ENCODE results near the gene TJAP1. TPM values are rescaled to one million over a fixed set of nuclear protein-coding genes. Genes with fewer than 3 reads are reported as not detected.

The TJAP1 gene
- total RNA-seq, 1 donor from 2014 or later = 30.9 TPM

DNA sequence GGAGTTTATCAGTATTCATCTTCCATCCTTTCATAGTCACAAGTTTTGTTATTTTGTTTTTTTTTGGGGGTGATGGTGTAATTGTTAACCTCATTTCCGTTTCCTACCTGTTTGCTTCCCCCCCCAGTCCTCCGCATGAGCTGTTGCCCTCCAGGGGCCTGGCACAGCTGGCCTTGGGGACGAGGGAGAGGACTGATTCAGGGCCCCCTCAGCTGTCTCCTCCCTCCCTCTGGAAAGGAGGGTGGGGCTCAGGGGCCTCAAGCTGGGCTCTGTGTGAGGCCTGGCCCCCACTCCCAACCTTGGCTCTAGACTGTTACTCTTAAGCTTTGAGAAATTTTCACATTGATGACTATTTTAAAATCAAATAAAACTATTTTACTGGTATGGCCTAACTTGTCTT lies 28.8 kb downstream of the TJAP1 start:
- no peak overlapping the region for H3K27ac Mint-ChIP-seq (ENCODE audit: unreplicated experiment)
- H3K9me3 Mint-ChIP-seq (ENCODE audit: unreplicated experiment) = peaks cover 8% of the 10 kb centered on the region
- peaks cover 17% of the 10 kb centered on the region for H3K27me3 Mint-ChIP-seq (ENCODE audit: unreplicated experiment)
- H3K36me3 Mint-ChIP-seq (ENCODE audit: unreplicated experiment) = no peaks in the 10 kb centered on the region
- TF ChIP-seq CTCF (IDR thresholded peaks at IDR 0.05; ENCODE audit: partially characterized antibody, unreplicated experiment) = no peak
- H3K4me3 Mint-ChIP-seq (ENCODE audit: unreplicated experiment) = no peak overlapping the region
- peaks cover 9% of the 10 kb centered on the region for H3K4me1 Mint-ChIP-seq (ENCODE audit: low read depth, unreplicated experiment)
- no peak for DNase-seq

GRCh38 chr6:43506667-43507471 lies 29.5 kb downstream of the TJAP1 start:
- H3K4me1 Mint-ChIP-seq (ENCODE audit: low read depth, unreplicated experiment) = peaks cover 9% of the 10 kb centered on the region
- peak; percentile 83 for DNase-seq
- no peak overlapping the region for H3K4me3 Mint-ChIP-seq (ENCODE audit: unreplicated experiment)
- peak; percentile 97 for TF ChIP-seq CTCF (IDR thresholded peaks at IDR 0.05; ENCODE audit: partially characterized antibody, unreplicated experiment)
- no peak overlapping the region for H3K27ac Mint-ChIP-seq (ENCODE audit: unreplicated experiment)
- H3K27me3 Mint-ChIP-seq (ENCODE audit: unreplicated experiment) = peaks cover 20% of the 10 kb centered on the region
- H3K9me3 Mint-ChIP-seq (ENCODE audit: unreplicated experiment) = peaks cover 8% of the 10 kb centered on the region
- H3K36me3 Mint-ChIP-seq (ENCODE audit: unreplicated experiment) = peaks cover 4% of the 10 kb centered on the region

DNA sequence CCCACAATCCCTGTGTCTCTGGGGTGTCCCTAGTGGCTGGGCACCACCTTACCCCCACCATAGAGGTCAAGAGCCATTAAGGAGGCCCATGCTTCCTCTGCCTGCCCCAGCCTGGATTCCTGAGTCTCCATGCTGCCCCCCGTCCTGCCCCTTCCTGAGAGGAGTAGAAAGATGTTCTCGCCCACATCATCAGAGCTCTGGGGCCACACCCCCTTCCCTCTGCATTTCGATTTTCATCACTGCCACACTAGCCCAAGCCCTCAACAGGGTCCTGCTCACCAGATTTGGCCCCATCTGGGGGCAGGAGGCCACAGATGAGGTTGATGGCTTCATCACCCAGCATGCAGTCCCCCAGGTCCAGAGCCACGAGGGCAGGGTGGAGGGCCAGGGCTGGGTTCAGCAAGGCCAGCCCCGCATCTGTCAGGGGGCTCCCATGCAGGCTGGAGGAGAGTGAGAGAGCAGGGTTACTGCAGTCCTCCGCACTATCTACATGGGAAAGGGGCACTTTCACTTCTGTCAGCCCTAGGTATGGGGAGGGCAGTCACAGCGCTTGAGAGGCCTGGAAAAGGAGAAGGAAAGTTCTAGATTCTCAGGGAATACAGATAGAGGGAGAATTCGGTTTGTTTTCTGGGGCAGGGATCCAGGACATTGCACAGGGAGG lies 31.2 kb downstream of the TJAP1 start:
- no peak for DNase-seq
- TF ChIP-seq CTCF (IDR thresholded peaks at IDR 0.05; ENCODE audit: partially characterized antibody, unreplicated experiment) = no peak
- H3K27me3 Mint-ChIP-seq (ENCODE audit: unreplicated experiment) = peaks cover 20% of the 10 kb centered on the region
- H3K27ac Mint-ChIP-seq (ENCODE audit: unreplicated experiment) = peak overlapping the region; percentile 63
- peaks cover 6% of the 10 kb centered on the region for H3K9me3 Mint-ChIP-seq (ENCODE audit: unreplicated experiment)
- H3K36me3 Mint-ChIP-seq (ENCODE audit: unreplicated experiment) = peaks cover 4% of the 10 kb centered on the region
- peaks cover 9% of the 10 kb centered on the region for H3K4me1 Mint-ChIP-seq (ENCODE audit: low read depth, unreplicated experiment)
- H3K4me3 Mint-ChIP-seq (ENCODE audit: unreplicated experiment) = peak overlapping the region; percentile 91

DNA sequence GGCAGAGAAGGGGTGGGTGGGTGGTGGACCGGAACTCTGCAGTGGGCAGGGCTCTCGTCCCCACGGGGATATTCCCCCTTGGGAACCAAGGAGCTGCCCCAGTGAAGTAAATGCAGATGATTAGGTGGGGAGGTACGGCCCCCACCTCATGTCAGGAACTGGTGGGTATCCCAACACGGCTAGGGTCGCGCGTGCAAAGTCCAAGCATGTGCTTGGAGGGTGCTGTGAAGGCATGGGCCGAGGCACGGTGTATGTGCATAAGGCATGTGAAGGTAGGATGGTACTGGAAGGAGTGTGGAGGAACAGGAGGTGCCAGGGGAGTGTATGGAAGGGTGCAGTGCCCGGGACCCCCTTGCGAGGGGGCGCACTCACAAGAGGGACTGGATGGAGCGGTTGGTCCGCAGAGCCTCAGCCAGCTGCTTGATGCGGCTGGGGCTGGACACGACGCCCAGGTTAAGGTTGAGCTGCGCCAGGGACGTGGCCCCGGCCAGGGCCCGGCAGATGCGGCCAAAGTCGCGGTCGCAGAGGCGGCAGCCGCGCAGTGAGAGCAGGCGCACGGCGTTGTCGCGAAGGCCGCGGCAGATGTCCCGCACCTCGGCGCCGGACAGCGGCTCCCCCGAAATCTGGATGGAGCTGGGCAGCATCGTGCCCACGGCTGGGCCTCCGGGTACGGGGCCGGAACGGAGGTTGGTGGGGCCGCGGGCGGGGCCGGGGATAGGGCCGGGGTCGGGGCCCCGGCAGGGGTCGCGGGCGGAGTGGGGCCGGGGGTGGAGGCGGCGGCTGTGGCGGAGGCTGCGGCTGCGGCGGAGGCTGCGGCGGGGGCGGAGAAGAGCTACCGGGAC lies 32.0 kb downstream of the TJAP1 start:
- peaks cover 6% of the 10 kb centered on the region for H3K9me3 Mint-ChIP-seq (ENCODE audit: unreplicated experiment)
- peaks cover 11% of the 10 kb centered on the region for H3K4me1 Mint-ChIP-seq (ENCODE audit: low read depth, unreplicated experiment)
- peaks cover 4% of the 10 kb centered on the region for H3K36me3 Mint-ChIP-seq (ENCODE audit: unreplicated experiment)
- peak overlapping the region; percentile 50 for H3K27ac Mint-ChIP-seq (ENCODE audit: unreplicated experiment)
- peaks cover 20% of the 10 kb centered on the region for H3K27me3 Mint-ChIP-seq (ENCODE audit: unreplicated experiment)
- H3K4me3 Mint-ChIP-seq (ENCODE audit: unreplicated experiment) = peak overlapping the region; percentile 91
- DNase-seq = peak; percentile 61
- no peak for TF ChIP-seq CTCF (IDR thresholded peaks at IDR 0.05; ENCODE audit: partially characterized antibody, unreplicated experiment)

Measured in glutamatergic neuron (in vitro differentiated cells).